Subcutaneous preadipocyte (primary cell): Measurements from ENCODE around the gene BLTP1. TPM values are rescaled to one million over a fixed set of nuclear protein-coding genes. Genes with fewer than 3 reads are reported as not detected.

ENCODE experiments used
- total RNA-seq: library from RNA; depleted of rRNA; stranded (reverse); fragments of >200 nt; gene quantifications from 2 replicates; pipeline ENCODE4 v1.2.3, GENCODE V29; 2012

The BLTP1 gene, protein sequence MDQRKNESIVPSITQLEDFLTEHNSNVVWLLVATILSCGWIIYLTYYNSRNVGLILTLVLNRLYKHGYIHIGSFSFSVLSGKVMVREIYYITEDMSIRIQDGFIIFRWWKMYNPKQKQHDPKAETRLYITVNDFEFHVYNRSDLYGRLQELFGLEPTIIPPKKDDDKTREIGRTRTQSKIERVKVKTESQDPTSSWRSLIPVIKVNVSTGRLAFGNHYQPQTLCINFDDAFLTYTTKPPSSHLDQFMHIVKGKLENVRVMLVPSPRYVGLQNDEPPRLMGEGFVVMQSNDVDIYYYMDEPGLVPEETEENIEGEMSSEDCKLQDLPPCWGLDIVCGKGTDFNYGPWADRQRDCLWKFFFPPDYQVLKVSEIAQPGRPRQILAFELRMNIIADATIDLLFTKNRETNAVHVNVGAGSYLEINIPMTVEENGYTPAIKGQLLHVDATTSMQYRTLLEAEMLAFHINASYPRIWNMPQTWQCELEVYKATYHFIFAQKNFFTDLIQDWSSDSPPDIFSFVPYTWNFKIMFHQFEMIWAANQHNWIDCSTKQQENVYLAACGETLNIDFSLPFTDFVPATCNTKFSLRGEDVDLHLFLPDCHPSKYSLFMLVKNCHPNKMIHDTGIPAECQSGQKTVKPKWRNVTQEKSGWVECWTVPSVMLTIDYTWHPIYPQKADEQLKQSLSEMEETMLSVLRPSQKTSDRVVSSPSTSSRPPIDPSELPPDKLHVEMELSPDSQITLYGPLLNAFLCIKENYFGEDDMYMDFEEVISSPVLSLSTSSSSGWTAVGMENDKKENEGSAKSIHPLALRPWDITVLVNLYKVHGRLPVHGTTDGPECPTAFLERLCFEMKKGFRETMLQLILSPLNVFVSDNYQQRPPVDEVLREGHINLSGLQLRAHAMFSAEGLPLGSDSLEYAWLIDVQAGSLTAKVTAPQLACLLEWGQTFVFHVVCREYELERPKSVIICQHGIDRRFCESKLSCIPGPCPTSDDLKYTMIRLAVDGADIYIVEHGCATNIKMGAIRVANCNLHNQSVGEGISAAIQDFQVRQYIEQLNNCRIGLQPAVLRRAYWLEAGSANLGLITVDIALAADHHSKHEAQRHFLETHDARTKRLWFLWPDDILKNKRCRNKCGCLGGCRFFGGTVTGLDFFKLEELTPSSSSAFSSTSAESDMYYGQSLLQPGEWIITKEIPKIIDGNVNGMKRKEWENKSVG (N-terminal part only)
- 80.8 and 83.3 TPM in 2 replicates for total RNA-seq

DNA sequence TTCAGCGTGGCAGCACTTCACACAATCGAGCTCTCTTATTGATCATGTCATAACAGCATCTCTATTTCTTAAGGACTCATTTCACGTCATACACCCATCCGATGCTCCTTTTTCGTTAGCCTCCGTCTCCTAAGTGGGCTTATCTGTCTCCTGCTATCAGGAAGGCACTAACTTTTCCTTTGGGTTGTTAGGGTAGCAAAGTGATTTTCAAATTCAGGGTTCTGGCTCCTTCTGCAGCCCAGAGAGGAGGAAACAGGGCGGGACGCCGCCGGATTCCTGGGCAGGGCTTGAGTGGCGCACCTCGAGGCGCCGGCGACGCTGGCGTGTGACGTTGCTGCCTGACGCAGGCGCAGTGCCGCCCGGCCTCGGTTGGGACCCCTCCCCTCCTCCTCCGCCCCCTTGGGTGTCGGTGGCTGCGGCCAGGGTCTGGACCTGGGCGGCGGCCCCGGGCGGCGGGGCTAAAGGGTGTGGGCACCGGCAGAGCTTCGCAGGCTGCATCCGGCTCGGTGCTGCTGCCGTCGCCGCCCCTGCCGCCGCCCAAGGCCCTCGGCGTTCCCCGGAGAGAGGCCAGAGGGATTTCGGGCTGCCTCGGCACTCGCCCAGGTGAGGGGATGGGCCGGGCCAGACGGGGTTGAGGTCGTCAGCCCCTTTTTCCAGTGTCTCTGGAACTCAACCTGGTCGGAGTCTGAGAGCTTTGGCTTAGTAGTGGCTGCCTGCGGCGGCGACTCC lies at the start of gene BLTP1:
TSS of gene BLTP1 (plus strand) at position 350 of the 729 bp plus-strand sequence. CDS start 18,317 bp downstream, outside the sequence.

Other genes with a start within 250 kb of the BLTP1 start
- under 0.01 TPM in 1 of 2 replicates, not detected in the other for gene TRPC3, start 200.3 kb upstream of the BLTP1 start, total RNA-seq
- gene ADAD1, start 226.7 kb downstream of the BLTP1 start, total RNA-seq = not detected in 2 replicates